Measurements from ENCODE around the gene YAP1.

GRCh38 chr11:102166175-102167064, 56.2 kb downstream of the YAP1 start:
- TF ChIP-seq, protein P1, sequence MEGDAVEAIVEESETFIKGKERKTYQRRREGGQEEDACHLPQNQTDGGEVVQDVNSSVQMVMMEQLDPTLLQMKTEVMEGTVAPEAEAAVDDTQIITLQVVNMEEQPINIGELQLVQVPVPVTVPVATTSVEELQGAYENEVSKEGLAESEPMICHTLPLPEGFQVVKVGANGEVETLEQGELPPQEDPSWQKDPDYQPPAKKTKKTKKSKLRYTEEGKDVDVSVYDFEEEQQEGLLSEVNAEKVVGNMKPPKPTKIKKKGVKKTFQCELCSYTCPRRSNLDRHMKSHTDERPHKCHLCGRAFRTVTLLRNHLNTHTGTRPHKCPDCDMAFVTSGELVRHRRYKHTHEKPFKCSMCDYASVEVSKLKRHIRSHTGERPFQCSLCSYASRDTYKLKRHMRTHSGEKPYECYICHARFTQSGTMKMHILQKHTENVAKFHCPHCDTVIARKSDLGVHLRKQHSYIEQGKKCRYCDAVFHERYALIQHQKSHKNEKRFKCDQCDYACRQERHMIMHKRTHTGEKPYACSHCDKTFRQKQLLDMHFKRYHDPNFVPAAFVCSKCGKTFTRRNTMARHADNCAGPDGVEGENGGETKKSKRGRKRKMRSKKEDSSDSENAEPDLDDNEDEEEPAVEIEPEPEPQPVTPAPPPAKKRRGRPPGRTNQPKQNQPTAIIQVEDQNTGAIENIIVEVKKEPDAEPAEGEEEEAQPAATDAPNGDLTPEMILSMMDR (conservative IDR thresholded peaks at IDR 0.05; ENCODE audit: low read depth, low read length) = no peak
- no peak for TF ChIP-seq EZH2 (IDR thresholded peaks at IDR 0.05; ENCODE audit: borderline replicate concordance, low read depth, low read length, poor library complexity, severe bottlenecking)
